Astrocyte of the cerebellum (primary cell): ENCODE results near the gene FGF11.
"Not testable (repeated sequence)": the region's sequence is repeated elsewhere in the genome, so short reads cannot be mapped to it uniquely, and the experiment has no call there.

Experiments used
- DNase-seq: peaks from one replicate; pipeline ENCODE4 v3.0.0-alpha.2; 2011; ENCODE audit warnings: low read depth
- H3K4me3 ChIP-seq: 2 replicates; pipeline ENCODE4 v1.5.1; 2011; ENCODE audit warnings: mild to moderate bottlenecking, low read depth, low read length, moderate library complexity
- CTCF ChIP-seq: IDR thresholded peaks from 2 replicates; pipeline ENCODE4 v1.5.1; 2012; ENCODE audit warnings: low read length, low read depth, moderate library complexity, mild to moderate bottlenecking; ENCODE audit errors: missing control alignments
- in situ Hi-C: cut with HindIII; loops from 2 replicates; pipeline ENCODE4 v1.10.0; 2017; ENCODE audit warnings: low sequenced_read_pairs

The FGF11 gene

DNA sequence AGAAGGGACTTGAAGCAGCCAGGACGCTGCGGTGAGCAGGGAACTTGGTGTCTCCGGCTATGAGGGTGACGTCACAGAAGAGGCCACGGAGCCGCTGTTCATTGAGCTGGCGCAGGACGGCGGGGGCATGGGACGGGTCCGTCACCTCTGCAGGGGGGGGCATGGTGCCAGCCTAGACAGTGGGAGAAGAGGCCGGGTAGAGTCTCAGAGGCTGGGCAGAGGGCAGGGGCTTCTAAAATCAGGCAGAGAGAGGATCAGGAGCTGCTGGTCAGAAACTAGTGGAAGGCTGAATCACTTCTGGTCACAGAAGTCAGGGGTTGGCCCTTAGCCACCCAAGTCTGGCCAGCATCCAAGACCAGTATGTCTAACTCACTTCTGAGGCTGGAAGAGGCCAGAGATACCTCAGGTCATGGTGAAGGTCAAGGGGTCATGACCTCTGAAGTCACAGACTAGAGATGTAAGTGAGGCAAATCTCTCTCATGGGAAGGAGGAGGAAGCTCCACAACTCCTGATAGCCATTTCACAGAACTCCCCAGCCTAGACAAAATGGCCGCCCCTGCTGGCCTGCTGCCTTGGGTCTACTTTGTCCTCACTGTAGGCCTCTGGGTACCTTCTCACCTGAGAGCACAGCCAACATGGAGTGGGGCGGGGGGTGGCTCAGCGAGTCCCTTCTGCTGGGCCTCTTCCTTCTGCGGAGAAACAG is 27.5 kb downstream of the FGF11 start:
- no peak for DNase-seq
- in situ Hi-C loops: no loop called here
- no peak for TF ChIP-seq CTCF
- H3K4me3 ChIP-seq: no peak overlapping the region

- H3K4me3 ChIP-seq: no peak overlapping the region
- DNase-seq: no peak
- TF ChIP-seq CTCF: no peak
- in situ Hi-C loops: no loop called here
Measured at GRCh38 chr17:7467498-7467897, 28.2 kb downstream of the FGF11 start.

GRCh38 chr17:7468290-7468689 is 29.0 kb downstream of the FGF11 start:
- DNase-seq: no peak
- in situ Hi-C loops: no loop called here
- TF ChIP-seq CTCF: no peak
- H3K4me3 ChIP-seq: no peak overlapping the region

- TF ChIP-seq CTCF: no peak
- no peak overlapping the region for H3K4me3 ChIP-seq
- in situ Hi-C loops: no loop called here
- DNase-seq: no peak
Measured at GRCh38 chr17:7468804-7469389, 29.6 kb downstream of the FGF11 start.

DNA sequence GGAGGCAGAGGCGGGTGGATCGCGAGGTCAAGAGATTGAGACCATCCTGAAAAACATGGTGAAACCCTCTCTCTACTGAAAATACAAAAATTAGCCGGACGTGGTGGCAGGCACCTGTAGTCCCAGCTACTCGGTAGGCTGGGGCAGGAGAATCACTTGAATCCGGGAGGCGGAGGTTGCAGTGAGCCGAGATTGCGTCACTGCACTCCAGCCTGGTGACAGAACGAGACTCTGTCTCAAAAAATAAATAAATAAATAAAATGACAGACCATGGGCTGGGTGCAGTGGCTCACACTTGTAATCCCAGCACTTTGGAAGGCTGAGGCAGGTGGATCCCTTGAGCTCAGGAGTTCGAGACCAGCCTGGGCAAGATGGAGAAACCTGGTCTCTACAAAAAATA is 30.5 kb downstream of the FGF11 start:
- in situ Hi-C loops, H3K4me3 ChIP-seq, DNase-seq: not testable (repeated sequence)

DNA sequence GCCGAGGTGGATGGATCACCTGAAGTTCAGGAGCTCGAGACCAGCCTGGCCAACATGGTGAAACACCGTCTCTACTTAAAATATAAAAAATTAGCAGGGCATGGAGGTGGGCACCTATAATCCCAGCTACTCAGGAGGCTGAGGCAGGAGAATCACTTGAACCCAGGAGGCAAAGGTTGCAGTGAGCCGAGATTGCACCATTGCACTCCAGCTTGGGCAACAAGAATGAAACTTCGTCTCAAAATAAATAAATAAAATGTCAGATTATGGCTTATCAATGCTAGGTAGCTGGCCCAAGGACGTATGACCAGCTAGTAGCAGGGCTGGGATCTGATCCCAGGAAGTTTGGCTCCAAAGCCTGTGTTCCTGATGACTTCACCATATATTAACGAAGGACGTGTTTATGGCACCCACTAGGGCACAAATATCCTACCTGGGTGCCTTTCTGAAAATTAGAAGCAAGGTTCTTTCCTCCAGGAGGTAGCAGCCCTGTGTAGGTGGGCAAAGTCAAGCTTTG is 31.2 kb downstream of the FGF11 start:
- H3K4me3 ChIP-seq, in situ Hi-C loops, DNase-seq: not testable (repeated sequence)

DNA sequence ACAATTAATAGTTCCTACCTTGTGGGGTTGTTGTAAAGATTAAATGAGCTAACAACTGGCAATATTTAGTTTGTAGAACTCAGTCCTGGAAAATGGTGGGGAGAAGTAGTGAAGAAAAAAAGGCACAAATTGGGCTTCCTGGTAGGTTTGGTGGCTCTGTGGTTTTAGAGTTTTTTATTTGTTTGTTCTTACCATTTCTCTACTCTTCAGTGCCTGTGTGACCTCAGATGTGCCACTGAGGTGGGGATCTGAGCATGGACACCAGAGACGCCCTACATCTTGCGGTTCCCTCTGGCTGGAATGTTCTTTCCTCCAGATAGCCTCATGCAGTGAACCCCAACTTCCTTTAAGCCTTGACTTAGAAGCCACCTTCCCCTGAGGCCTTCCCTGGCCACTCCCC is 32.4 kb downstream of the FGF11 start:
- no peak overlapping the region for H3K4me3 ChIP-seq
- no peak for TF ChIP-seq CTCF
- DNase-seq: no peak
- in situ Hi-C loops: no loop called here

- DNase-seq, H3K4me3 ChIP-seq: not testable (repeated sequence)
- in situ Hi-C loops: loop anchor here (5.0 kb wide), 3 partner anchors 42 to 87 kb away; no protein-coding TSS in a partner anchor
Measured at GRCh38 chr17:7474767-7475166, 35.5 kb downstream of the FGF11 start.
